B cell (primary cell): Measurements from ENCODE around the gene CERS1. TPM values are rescaled to one million over a fixed set of nuclear protein-coding genes. Genes with fewer than 3 reads are reported as not detected.

Source experiments
- ATAC-seq: fragments of 200-7000 bp; cut with Tn5 transposase; one replicate; pipeline ENCODE4 v1.10.0; 2021; ENCODE audit warnings: low read depth, mild to moderate bottlenecking, moderate number of reproducible peaks, moderate library complexity
- CTCF ChIA-PET: fragments of 350-600 bp; sonication (Branson Sonifier 250); formaldehyde crosslinking; loops from one replicate; lab custom pipeline; 2021; ENCODE audit warnings: antibody characterized with exemption, inconsistent platforms; lab: Charles Lee
- POLR2A ChIA-PET: fragments of 350-600 bp; sonication (Branson Sonifier 250); formaldehyde crosslinking; loops from one replicate; lab custom pipeline; 2021; ENCODE audit warnings: antibody characterized with exemption; lab: Charles Lee
- DNase-seq: peaks from one replicate; pipeline ENCODE4 v3.0.0; 2013
- H2AFZ ChIP-seq: 2 replicates; pipeline ENCODE4 v1.6.1; 2012; ENCODE audit warnings: mild to moderate bottlenecking, low read depth, low read length; ENCODE audit not compliant: insufficient read depth, poor library complexity, severe bottlenecking
- H3K27ac ChIP-seq, 2 donors: 1 replicate in 1 of 2; 2 replicates in 1 of 2; pipeline ENCODE4 v1.5.1; 2012 to 2013; ENCODE audit warnings: low read length in 2 of 2, mild to moderate bottlenecking in 2 of 2, moderate library complexity in 1 of 2
- H3K27me3 ChIP-seq, 4 experiments: fragments of 200-600 bp in 1 of 4; sonication (generic) in 1 of 4; replicated peaks in 1 of 4; 1 replicate in 2 of 4; 2 replicates in 2 of 4; pipeline versions ENCODE4 v1.6.1 to v1.7.0; 2013 to 2016; ENCODE audit warnings: low read length in 3 of 4, mild to moderate bottlenecking in 2 of 4, mixed read lengths in 1 of 4, moderate library complexity in 1 of 4; ENCODE audit not compliant: insufficient read depth in 4 of 4, control insufficient read depth in 3 of 4; ENCODE audit errors: control extremely low read depth in 1 of 4
- H3K36me3 ChIP-seq, 2 experiments: replicated peaks in 1 of 2; 1 replicate in 1 of 2; 2 replicates in 1 of 2; pipeline versions ENCODE4 v1.6.1 to v1.7.1; 2013; ENCODE audit warnings: low read length in 1 of 2; ENCODE audit not compliant: insufficient read depth in 2 of 2, control insufficient read depth in 1 of 2; ENCODE audit errors: control extremely low read depth in 1 of 2, extremely low read depth in 1 of 2
- H3K4me1 ChIP-seq, 2 donors: fragments of 200-600 bp in 1 of 2; sonication (generic) in 1 of 2; 1 replicate in 1 of 2; 2 replicates in 1 of 2; pipeline versions ENCODE4 v1.5.1 to v1.6.1; 2013 to 2017; ENCODE audit warnings: low read length in 2 of 2; ENCODE audit not compliant: control insufficient read depth in 2 of 2, insufficient read depth in 2 of 2
- H3K4me2 ChIP-seq: replicated peaks from 2 replicates; pipeline ENCODE3; 2012; ENCODE audit warnings: mild to moderate bottlenecking, low read depth, low read length; ENCODE audit not compliant: poor library complexity, severe bottlenecking
- H3K4me3 ChIP-seq, 5 experiments: fragments of 200-600 bp in 1 of 5; sonication (generic) in 1 of 5; 1 replicate in 3 of 5; 2 replicates in 2 of 5; pipeline versions ENCODE4 v1.5.1 to v1.7.0; 2011 to 2016; ENCODE audit warnings: low read length in 4 of 5, mild to moderate bottlenecking in 4 of 5, low read depth in 2 of 5, control low read depth in 1 of 5, moderate library complexity in 1 of 5; ENCODE audit not compliant: insufficient read depth in 1 of 5; ENCODE audit errors: control extremely low read depth in 1 of 5, extremely low read depth in 1 of 5
- H3K79me2 ChIP-seq: fragments of 200-600 bp; sonication (generic); one replicate; pipeline ENCODE4 v1.6.0; 2016; ENCODE audit warnings: low read length; ENCODE audit not compliant: control insufficient read depth, insufficient read depth
- H3K9ac ChIP-seq: fragments of 200-600 bp; sonication (generic); 2 replicates; pipeline ENCODE4 v1.6.1; 2017; ENCODE audit warnings: mild to moderate bottlenecking, low read length, moderate library complexity
- H3K9me3 ChIP-seq, 3 donors: one replicate each; pipeline versions ENCODE4 v1.6.1 to v1.7.1; 2013; ENCODE audit warnings: low read length in 2 of 3; ENCODE audit not compliant: control insufficient read depth in 2 of 3, insufficient read depth in 1 of 3; ENCODE audit errors: control extremely low read depth in 1 of 3
- H4K20me1 ChIP-seq: 2 replicates; pipeline ENCODE4 v1.6.0; 2012; ENCODE audit warnings: mild to moderate bottlenecking, low read length; ENCODE audit not compliant: insufficient read depth, control insufficient read depth, poor library complexity, severe bottlenecking
- H3K27ac Mint-ChIP-seq: one replicate; pipeline ENCODE4 v1.8.0; 2021; ENCODE audit warnings: mixed read lengths
- H3K27me3 Mint-ChIP-seq: one replicate; pipeline ENCODE4 v1.8.0; 2021; ENCODE audit warnings: mixed read lengths
- H3K4me1 Mint-ChIP-seq: one replicate; pipeline ENCODE4 v1.8.0; 2021; ENCODE audit warnings: mixed read lengths
- H3K4me3 Mint-ChIP-seq: one replicate; pipeline ENCODE4 v1.8.0; 2021; ENCODE audit warnings: mixed read lengths
- H3K9me3 Mint-ChIP-seq: one replicate; pipeline ENCODE4 v1.8.0; 2022; ENCODE audit warnings: mixed read lengths; ENCODE audit not compliant: insufficient read depth
- EZH2 ChIP-seq: IDR thresholded peaks from 2 replicates; pipeline ENCODE4 v1.6.1; 2012; ENCODE audit warnings: borderline replicate concordance, low read depth, mild to moderate bottlenecking, moderate library complexity, low read length; ENCODE audit not compliant: insufficient read depth, poor library complexity, severe bottlenecking
- WGBS: methylation state at CpG from one replicate; pipeline ENCODE4 v1.1.5; 2013; ENCODE audit warnings: missing lambda C conversion rate; ENCODE audit not compliant: insufficient coverage; 5-methylcytosine and 5-hydroxymethylcytosine counted together
- intact Hi-C: fragments of 100-400 bp; cut with micrococcal nuclease; formaldehyde crosslinking; loops from one replicate; pipeline ENCODE4 v1.10.0; 2022
- polyA plus RNA-seq: library from polyadenylated mRNA; depleted of rRNA; stranded (reverse); fragments of >200 nt; gene quantifications from 2 replicates; pipeline ENCODE4 v1.2.3, GENCODE V29; 2012
- total RNA-seq, 2 donors: library from RNA; stranded (reverse); fragments of 120-200 nt in 1 of 2; gene quantifications; 1 replicate in 1 of 2; 2 replicates in 1 of 2; pipeline versions ENCODE4 v1.2.3 to v1.2.4, GENCODE V29; 2013 to 2022
- TF ChIP-seq, protein P1 (sequence below): fragments of 200-600 bp; IDR thresholded peaks from one replicate; pipeline ENCODE4 v1.8.0; 2022; ENCODE audit warnings: antibody characterized with exemption, mild to moderate bottlenecking

The CERS1 gene
- total and polyA plus RNA-seq, 2 donors (not counting 1 experiment from before 2014, with no cell fraction given) = not detected

DNA sequence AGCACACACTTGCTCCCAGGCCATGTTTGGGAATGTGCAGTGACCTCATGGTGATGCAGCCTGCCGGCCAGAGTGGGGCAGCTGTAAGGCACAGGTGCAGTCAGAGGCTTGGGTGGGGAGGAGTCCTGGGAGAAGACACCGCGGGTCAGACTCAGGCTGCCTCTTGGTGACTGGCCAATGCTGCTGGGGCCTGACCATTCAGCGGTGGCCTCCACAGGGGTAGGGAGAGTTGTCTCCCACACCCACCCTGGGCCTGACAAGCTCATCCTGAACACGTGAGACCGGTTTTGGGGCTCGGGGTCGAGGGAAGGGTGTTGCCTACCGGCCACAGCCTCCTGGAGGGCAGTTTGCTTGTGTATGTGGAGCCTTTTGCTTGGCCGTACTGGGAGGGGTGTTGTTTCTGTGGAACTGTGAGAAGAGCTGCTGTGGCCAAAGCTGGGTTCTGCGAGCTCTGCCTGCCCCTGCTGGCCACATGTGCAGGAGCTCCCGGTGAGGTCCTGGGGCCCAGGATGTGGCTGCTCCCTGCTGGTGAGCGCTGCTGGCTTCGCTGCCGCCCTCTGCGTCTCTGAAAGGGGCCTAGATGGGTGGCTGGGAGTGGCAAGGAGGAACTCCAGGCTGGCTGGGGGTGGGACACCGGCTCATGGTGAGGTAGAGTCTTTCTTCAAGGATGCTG, 42.1 kb downstream of the CERS1 start:
- intact Hi-C loops = no loop called here
- peaks cover 10 to 18% of the 10 kb centered on the region in 2 donors for H3K4me1 ChIP-seq
- H3K4me3 ChIP-seq = no peak overlapping the region
- H3K27ac ChIP-seq = no peak overlapping the region
- TF ChIP-seq EZH2 = no peak
- TF ChIP-seq, protein P1, sequence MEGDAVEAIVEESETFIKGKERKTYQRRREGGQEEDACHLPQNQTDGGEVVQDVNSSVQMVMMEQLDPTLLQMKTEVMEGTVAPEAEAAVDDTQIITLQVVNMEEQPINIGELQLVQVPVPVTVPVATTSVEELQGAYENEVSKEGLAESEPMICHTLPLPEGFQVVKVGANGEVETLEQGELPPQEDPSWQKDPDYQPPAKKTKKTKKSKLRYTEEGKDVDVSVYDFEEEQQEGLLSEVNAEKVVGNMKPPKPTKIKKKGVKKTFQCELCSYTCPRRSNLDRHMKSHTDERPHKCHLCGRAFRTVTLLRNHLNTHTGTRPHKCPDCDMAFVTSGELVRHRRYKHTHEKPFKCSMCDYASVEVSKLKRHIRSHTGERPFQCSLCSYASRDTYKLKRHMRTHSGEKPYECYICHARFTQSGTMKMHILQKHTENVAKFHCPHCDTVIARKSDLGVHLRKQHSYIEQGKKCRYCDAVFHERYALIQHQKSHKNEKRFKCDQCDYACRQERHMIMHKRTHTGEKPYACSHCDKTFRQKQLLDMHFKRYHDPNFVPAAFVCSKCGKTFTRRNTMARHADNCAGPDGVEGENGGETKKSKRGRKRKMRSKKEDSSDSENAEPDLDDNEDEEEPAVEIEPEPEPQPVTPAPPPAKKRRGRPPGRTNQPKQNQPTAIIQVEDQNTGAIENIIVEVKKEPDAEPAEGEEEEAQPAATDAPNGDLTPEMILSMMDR = no peak
- H3K27ac Mint-ChIP-seq = no peak overlapping the region
- H3K27me3 Mint-ChIP-seq = no peaks in the 10 kb centered on the region
- H2AFZ ChIP-seq = no peak overlapping the region
- peaks cover 14% of the 10 kb centered on the region for H3K4me1 Mint-ChIP-seq
- ATAC-seq (no peak), DNase-seq (no peak)
- H3K4me3 Mint-ChIP-seq = no peak overlapping the region
- H3K79me2 ChIP-seq = peaks cover 38% of the 10 kb centered on the region
- CTCF ChIA-PET = interaction anchor here (1.1 to 1.4 kb wide), 2 partner anchors 9 to 10 kb away, joined by 3 to 4 read pairs; no protein-coding TSS in a partner anchor
- no peak overlapping the region for H3K9ac ChIP-seq
- POLR2A ChIA-PET = no interaction called here
- no peak overlapping the region for H3K4me2 ChIP-seq
- H4K20me1 ChIP-seq = peaks cover 77% of the 10 kb centered on the region
- peaks cover 0 to 91% of the 10 kb centered on the region in 2 experiments for H3K36me3 ChIP-seq
- WGBS = 98% methylated on average over 17 of the region's 17 CpGs
- H3K27me3 ChIP-seq = no peaks in the 10 kb centered on the region
- no peaks in the 10 kb centered on the region for H3K9me3 Mint-ChIP-seq
- H3K9me3 ChIP-seq = no peaks in the 10 kb centered on the region

GRCh38 chr19:18852648-18853047, 43.3 kb downstream of the CERS1 start:
- POLR2A ChIA-PET = no interaction called here

More at GRCh38 chr19:18852648-18853047, 43.3 kb downstream of the CERS1 start:
- H3K36me3 ChIP-seq = peaks cover 0 to 94% of the 10 kb centered on the region in 2 experiments
- CTCF ChIA-PET = interaction anchor here (1.0 kb wide), 1 partner anchor 258 kb away, joined by 3 read pairs; no protein-coding TSS in a partner anchor
- H3K27me3 ChIP-seq = no peaks in the 10 kb centered on the region
- no peak overlapping the region for H3K4me2 ChIP-seq
- peaks cover 86% of the 10 kb centered on the region for H4K20me1 ChIP-seq
- H3K79me2 ChIP-seq = peaks cover 50% of the 10 kb centered on the region
- Mint-ChIP-seq H3K9me3 (no peaks in the 10 kb centered on the region), H3K4me1 (peaks cover 26% of the 10 kb centered on the region), H3K4me3 (no peak overlapping the region), H3K27me3 (no peaks in the 10 kb centered on the region), H3K27ac (no peak overlapping the region)
- intact Hi-C loops = no loop called here
- WGBS = 98% methylated on average over 11 of the region's 12 CpGs
- ATAC-seq (no peak), DNase-seq (no peak)
- H3K9me3 ChIP-seq = no peaks in the 10 kb centered on the region
- no peak overlapping the region for H2AFZ ChIP-seq
- no peak overlapping the region for H3K27ac ChIP-seq
- no peak overlapping the region for H3K9ac ChIP-seq
- peaks cover 21 to 30% of the 10 kb centered on the region in 2 donors for H3K4me1 ChIP-seq
- TF ChIP-seq, protein P1 = no peak
- TF ChIP-seq EZH2 = no peak
- no peak overlapping the region for H3K4me3 ChIP-seq
